Ishikawa (cell line): Measurements from ENCODE around the gene CHMP2A.

Source experiments
- FOXM1 ChIP-seq: IDR thresholded peaks from 2 replicates; pipeline ENCODE4 v1.6.1; 2012; ENCODE audit warnings: low read depth, borderline replicate concordance
- RAD21 ChIP-seq: IDR thresholded peaks from 2 replicates; pipeline ENCODE4 v1.6.1; 2012; ENCODE audit warnings: low read depth
- TCF12 ChIP-seq: IDR thresholded peaks from 2 replicates; pipeline ENCODE4 v1.6.1; 2012; ENCODE audit warnings: low read depth
- YY1 ChIP-seq: IDR thresholded peaks from 2 replicates; pipeline ENCODE4 v1.6.1; 2012; ENCODE audit warnings: low read depth

DNA sequence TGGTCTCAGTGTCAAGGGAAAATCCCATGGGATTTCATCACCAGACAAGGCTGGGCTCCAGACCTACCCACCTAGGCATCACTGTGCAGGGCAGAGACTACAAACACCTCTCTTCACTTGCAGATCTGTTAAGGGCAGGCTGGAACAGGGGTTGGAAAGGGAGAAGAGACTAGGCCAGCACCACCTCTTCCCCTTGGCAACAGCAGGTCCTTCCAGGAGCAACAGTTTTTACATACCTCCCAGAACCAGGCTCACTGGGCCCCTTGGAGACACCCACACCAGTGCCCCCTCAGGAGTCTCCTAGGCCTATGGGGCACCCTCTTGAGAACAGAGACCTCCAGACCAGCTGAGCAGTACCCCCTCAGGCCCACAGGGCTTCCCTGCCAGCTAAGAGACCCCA is 6.0 kb upstream of the CHMP2A start:
- TF ChIP-seq TCF12 (no peak), RAD21 (no peak), YY1 (no peak), FOXM1 (no peak)
